GM21717 (cell line): ENCODE measurements around the gene TCF4.
"Not testable (repeated sequence)": the region's sequence is repeated elsewhere in the genome, so short reads cannot be mapped to it uniquely, and the experiment has no call there.

Experiments used
- ATAC-seq: cut with Tn5 transposase; IDR thresholded peaks from one replicate; pipeline ENCODE4 v1.9.1; 2021; ENCODE audit warnings: mild to moderate bottlenecking, moderate library complexity; ENCODE audit not compliant: unreplicated experiment

TCF4 gene

GRCh38 chr18:55479656-55480420 lies 108.2 kb downstream of the TCF4 start:
- no peak for ATAC-seq

GRCh38 chr18:55477860-55478581 lies 110.0 kb downstream of the TCF4 start:
- peak; percentile 35 for ATAC-seq

GRCh38 chr18:55477499-55477859 lies 110.5 kb downstream of the TCF4 start:
- ATAC-seq, result peak; percentile 92

- no peak for ATAC-seq
These were observed 112.1 kb downstream of the TCF4 start for GRCh38 chr18:55475916-55476315.

- no peak for ATAC-seq
These were observed 112.5 kb downstream of the TCF4 start for GRCh38 chr18:55475467-55475866.

- no peak for ATAC-seq
These were observed 114.4 kb downstream of the TCF4 start for GRCh38 chr18:55473560-55473959.

- ATAC-seq, result no peak
These were observed 114.9 kb downstream of the TCF4 start for GRCh38 chr18:55473058-55473457.

GRCh38 chr18:55470826-55471225 lies 117.2 kb downstream of the TCF4 start:
- no peak for ATAC-seq

- not testable (repeated sequence) for ATAC-seq
These were observed 118.9 kb downstream of the TCF4 start for GRCh38 chr18:55469134-55469533.

- no peak for ATAC-seq
These were observed 121.2 kb downstream of the TCF4 start for GRCh38 chr18:55466789-55467188.

GRCh38 chr18:55465313-55465712 lies 122.7 kb downstream of the TCF4 start:
- no peak for ATAC-seq

- ATAC-seq, result no peak
These were observed 123.4 kb downstream of the TCF4 start for GRCh38 chr18:55464581-55464980.

- ATAC-seq, result no peak
These were observed 125.3 kb downstream of the TCF4 start for GRCh38 chr18:55462652-55463051.

- no peak for ATAC-seq
These were observed 126.1 kb downstream of the TCF4 start for GRCh38 chr18:55461848-55462247.

GRCh38 chr18:55458456-55459203 lies 129.4 kb downstream of the TCF4 start:
- ATAC-seq, result no peak

GRCh38 chr18:55457028-55457427 lies 131.0 kb downstream of the TCF4 start:
- ATAC-seq, result no peak

GRCh38 chr18:55455938-55456337 lies 132.1 kb downstream of the TCF4 start:
- no peak for ATAC-seq

- no peak for ATAC-seq
These were observed 134.8 kb downstream of the TCF4 start for GRCh38 chr18:55453186-55453585.

GRCh38 chr18:55452123-55452611 lies 135.8 kb downstream of the TCF4 start:
- no peak for ATAC-seq

- ATAC-seq, result no peak
These were observed 138.4 kb downstream of the TCF4 start for GRCh38 chr18:55449412-55450140.

- no peak for ATAC-seq
These were observed 139.6 kb downstream of the TCF4 start for GRCh38 chr18:55448420-55448819.
